HG02852 (cell line): ENCODE measurements around the gene THRA.

Experiments used
- ATAC-seq: cut with Tn5 transposase; IDR thresholded peaks from one replicate; pipeline ENCODE4 v1.9.1; 2021; ENCODE audit warnings: mild to moderate bottlenecking, moderate library complexity; ENCODE audit not compliant: unreplicated experiment

THRA gene

DNA sequence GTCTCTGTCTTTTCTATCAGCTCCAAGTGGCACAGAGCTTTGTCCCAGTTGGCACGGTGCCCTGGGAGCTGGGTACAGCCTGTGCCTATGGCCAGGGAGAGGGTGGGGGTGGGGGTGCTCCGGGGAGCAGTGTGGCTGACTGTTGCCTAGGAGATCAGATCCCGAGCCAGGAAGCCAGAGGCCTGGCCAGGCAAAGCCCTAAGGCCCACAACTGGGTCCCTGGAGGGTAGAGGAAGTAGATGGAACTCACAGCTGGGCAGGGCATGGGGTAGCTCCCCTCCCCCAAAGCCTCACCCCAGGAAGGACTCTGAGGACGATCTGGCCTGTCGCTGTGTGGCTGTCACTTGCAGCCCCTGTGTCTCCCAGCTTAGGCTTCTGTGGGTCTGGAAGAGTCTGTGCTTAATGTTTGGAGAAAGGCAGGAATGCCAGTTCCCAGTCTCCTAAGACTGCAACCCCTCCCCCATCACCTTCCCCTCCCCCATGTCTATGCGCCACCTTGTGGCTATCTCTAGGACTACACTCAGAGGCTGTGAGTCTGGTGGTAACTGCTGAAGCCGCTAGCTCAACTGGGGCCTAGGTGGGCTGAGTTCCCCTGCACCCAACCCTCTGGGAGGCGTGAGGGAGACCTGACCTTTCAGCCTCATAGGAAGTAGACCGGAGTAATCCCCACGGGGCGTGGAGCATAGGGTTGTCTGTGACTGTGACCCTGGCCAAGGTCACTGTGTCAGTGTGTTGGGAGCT is 12.6 kb downstream of the THRA start:
- ATAC-seq = no peak

DNA sequence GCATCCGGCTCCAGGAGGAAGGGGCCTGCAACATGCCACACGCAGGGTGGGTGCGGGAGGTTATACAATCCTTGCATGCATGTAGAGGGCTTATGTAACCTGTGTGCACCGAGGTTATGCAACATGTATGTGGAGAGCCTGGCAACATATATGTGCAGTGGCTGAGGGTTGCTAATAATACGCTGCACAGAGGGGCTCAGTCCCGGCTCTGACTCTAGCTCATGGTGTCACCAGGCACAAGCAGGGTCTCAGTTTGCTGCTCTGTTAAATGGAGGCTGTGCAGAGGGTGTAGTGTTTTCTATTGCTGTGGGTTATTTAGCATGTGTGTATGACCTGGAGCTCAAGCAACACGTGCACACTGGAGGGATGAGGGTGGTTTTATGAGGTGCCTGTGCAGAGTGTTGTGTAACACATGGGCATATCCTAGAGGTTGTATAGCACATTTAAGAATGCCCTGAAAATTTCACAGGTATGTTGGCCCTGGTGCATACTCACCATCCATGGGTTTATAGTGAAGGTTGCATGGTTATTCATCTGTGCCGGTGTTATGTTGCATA is 13.3 kb downstream of the THRA start:
- ATAC-seq = no peak

DNA sequence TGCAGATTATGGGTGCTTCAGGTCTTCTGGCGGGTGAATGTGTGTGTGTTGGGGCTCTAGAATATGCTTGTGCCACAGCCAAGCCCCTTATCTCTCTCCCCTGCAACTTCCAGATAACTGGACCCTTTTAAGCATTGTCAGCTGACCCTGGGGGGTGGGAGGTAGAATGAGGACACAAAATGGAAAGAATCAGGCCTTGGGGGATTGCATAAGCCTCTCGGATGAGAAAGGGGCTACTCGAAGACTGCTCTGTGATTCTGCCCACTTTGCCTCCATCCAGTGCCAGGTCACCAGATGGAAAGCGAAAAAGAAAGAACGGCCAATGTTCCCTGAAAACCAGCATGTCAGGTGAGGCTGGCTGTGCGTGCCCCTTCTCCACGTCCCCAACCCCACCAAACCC is 13.8 kb downstream of the THRA start:
- no peak for ATAC-seq

DNA sequence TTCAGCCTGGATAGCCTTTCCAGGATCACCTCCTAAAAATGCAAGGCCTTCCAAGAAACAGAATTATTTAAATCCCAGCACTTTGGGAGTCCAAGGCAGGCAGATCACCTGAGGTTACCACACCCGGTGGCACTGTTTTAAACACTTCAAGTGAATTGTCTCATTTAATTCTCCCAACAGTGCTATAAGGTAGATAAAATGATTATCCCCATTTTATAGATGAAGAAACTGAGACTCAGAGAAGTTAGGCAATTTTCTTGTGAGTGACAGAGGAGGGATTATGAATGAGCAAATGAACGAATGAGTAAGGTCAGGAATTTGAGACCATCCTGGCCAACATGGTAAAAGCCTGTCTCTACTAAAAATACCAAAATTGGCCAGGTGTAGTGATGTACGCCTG is 16.8 kb downstream of the THRA start:
- ATAC-seq = no peak

DNA sequence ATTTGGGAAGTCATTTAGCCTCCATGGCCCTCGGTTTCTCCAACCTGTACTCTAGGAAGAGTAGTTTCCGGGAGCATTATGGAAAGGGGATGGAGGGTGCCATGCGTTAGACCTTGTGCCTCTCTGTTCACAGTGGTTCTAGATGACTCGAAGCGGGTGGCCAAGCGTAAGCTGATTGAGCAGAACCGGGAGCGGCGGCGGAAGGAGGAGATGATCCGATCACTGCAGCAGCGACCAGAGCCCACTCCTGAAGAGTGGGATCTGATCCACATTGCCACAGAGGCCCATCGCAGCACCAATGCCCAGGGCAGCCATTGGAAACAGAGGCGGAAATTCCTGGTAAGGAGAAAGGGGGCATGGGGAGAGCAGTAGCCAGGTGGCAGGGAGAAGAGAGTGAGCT is 21.7 kb downstream of the THRA start:
- ATAC-seq = no peak

DNA sequence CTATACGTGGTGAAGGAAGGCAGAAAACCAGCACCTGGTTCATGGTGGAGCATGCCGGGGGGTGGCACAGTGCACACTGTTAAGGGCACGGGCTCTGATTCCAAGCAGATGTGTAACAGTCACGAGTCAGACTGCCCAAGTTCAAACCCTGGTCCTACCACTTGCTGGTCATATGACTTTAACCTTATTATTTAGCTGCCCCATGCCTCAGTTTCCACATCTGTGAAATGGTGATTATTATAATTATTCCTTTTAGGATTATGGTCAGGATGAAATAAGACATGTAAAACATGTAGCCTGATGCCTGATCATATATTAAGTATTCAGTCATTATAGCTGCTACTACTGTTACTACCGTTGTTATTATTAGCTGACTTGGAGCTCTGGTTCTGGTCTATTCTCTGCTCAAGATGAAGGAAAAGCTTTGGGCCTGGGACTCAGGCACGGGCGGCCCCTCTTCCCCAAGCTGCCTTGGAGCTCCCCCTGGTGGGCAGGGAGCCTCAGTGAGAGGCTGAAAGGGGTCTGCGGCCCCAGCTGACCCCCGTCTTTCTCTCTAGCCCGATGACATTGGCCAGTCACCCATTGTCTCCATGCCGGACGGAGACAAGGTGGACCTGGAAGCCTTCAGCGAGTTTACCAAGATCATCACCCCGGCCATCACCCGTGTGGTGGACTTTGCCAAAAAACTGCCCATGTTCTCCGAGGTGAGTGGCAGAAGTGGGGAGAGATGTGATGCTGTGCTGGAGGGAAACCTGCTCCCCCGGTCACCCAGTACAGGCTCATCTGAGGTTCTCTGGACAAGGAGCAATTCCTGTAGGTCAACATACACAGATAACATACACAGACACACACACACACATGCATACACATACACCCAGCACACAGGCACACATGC is 23.6 kb downstream of the THRA start:
- ATAC-seq = no peak

DNA sequence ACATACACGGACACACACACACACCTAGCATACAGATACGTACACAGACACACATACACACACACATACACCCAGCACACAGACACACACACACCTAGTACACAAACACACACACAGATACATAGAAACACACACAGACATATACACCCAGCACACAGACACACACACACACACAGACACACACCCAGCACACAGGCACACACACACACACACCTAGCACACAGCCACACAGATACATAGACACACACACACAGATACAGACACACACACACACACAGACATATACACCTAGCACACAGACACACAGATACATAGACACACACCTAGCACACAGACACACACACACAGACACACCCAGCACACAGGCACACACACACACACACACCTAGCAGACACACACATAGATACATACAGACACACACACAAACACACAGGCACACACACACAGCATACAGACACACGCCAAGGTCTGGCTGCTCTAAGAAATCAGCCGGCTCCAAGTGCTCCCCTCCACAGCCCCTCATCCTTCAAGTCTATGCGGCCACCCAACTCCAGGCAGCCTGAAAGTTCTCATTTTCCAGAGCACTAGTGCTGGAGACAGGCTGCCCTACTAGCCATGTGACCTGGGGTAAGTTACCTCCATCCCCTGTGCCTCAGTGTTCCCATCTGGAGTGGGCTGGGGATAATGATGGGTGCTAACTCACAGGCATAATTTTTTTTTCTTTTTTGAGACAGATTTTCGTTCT is 24.5 kb downstream of the THRA start:
- ATAC-seq = no peak

DNA sequence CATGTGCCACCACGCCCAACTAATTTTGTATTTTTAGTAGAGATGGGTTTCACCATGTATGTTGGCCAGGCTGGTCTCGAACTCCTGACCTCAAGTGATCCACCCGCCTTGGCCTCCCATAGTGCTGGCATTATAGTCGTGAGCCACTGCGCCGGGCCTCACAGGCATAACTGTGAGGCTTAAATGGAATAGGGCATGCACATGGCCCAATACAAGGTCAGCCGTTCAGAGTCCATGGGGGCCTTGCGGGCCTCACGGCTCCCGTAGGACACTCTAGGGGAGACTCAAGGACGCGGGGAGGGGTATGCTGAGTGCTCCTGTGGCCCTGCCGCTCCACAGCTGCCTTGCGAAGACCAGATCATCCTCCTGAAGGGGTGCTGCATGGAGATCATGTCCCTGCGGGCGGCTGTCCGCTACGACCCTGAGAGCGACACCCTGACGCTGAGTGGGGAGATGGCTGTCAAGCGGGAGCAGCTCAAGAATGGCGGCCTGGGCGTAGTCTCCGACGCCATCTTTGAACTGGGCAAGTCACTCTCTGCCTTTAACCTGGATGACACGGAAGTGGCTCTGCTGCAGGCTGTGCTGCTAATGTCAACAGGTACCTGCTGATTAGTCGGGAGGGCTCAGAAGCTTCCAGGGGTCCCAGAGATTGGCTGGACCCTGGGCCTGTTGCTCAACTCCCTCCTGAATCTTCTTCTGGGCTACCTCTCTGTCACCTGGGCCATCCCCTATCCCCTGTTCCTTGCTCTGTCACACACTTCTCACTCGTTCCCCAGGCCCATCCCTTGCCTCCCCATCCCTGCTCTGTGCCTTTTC is 25.3 kb downstream of the THRA start:
- ATAC-seq = no peak

DNA sequence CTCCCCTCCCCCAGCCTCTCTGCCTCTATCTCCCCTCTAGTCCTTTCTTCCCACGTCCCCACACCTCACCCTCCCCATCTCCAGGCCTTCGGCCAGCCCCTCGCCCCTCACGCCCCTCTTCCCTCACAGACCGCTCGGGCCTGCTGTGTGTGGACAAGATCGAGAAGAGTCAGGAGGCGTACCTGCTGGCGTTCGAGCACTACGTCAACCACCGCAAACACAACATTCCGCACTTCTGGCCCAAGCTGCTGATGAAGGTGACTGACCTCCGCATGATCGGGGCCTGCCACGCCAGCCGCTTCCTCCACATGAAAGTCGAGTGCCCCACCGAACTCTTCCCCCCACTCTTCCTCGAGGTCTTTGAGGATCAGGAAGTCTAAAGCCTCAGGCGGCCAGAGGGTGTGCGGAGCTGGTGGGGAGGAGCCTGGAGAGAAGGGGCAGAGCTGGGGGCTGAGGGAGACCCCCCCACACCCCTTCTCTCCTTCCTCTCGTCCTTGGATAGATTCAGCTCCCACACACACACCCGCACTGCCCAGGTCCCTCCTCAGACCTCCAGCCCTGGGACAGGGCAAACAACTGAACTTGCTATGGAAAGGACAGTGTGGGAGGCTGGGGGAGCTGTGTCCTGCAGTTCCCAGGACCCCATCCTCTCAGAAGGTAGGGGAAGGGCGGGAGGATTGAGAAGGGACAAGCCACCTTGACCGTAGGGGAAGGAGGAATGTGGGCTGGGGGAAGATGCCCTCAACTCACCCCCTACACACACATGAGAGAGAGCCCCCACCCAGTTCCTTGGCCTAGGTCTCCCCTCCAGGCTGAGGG is 26.5 kb downstream of the THRA start:
- no peak for ATAC-seq

DNA sequence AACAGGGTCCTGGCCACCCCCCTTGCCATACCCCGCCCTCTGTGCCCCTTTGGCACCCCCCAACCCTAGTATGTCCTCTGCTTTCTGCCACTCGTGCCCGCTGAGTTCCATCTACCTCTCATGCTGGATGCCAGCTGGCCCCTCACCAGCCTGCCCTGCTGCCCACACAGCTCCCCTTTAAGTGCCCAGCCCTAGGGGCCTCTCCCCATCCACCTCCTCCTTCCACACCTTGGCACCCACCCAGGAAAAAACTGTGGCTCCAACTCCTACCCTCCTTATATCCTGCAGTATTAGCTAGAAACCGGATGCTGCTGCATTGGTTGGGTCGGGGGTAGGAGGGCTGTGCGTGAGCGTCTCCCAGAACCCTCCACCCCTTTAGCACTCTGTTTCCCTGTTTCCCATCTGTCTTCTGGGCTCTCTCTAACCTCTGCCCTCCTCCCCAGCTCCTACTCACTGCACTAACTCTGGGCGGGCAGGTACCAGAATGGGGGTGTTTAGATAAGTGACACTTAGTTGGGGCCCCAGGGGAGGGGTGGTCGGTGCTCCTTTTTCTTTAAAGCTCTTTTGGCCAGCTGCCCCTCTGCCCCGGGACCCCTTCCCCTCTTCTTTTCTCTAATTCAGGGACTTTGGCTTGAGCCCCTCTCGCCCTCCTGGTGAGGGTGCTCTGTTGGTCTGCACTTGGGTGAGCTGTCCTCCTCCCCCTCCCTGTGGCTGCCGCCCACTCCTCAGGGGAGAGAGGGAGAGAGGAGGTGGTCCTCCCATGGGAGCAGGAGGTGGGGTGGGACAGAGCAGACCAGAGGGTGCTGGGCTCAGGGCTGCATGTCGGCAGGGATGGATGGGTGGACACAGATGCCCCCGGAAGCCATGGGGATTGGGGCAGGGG is 27.7 kb downstream of the THRA start:
- ATAC-seq = no peak

DNA sequence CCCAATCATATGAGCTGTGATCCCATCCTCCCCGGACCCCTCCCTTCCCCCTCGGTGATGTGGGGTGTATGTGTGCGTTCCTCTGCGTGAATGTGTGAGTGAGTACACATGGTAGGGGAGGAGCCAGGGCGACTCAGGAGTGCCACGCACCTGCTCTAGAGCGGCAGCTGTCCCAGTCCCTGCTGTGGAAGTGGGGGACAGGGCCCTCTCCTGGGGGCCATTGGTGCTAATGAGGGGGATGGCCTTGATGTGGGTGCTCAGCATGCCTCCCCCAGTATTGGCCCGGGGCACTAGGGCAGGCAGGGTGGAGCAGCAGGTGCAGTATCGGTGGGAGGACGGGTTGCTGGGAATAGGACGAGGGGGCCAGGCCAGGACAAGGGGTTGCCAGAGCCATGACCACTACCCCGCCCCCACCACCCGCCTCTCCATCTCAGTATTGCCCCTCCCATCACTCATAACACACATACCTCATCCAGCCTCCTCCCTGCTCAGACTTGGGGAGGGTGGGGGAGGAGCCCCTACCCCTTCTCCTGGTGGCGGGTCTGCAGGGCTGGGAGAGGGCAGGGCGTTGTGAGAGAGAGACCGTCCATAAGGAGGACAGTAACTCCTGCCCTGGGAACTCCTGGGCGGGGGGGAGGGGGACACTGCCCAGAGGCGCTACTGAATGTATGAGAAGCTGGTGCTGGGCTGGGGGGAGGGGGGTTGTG is 29.1 kb downstream of the THRA start:
- ATAC-seq = no peak

DNA sequence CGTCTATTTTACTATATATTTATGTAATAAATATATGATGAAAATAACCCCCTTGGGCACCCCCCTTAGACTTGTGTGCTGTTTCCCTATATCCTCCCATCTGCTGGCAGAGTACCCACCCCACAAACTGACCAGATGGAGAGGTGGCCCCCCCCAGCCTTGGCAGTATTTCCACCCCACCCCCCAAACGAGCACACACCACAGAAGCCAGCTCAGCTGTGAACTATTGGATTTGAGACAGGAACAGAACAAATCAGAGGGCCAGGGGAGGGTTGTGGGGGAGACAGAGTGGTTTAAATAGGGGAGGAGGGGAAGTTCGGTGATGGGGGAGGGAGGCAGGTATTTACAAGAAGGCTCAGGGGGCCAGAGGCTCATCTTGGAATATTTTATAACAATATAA is 29.8 kb downstream of the THRA start:
- no peak for ATAC-seq

DNA sequence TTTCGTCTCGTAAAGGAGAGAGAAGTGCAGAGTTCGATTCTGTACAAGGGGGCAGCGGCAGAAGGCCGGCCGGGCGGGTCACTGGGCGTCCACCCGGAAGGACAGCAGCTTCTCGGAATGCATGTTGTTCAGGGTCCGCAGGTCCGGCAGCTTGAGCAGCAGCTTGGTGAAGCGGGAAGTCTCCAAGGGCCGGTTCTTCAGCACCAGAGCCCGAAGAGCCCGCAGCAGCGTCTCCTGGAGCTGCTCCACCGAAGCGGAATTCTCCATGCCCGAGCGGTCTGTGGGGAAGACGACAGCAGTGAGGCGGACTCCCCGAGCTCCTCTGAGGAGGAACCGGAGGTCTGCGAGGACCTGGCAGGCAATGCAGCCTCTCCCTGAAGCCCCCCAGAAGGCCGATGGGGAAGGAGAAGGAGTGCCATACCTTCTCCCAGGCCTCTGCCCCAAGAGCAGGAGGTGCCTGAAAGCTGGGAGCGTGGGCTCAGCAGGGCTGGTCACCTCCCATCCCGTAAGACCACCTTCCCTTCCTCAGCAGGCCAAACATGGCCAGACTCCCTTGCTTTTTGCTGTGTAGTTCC is 30.3 kb downstream of the THRA start:
- no peak for ATAC-seq

DNA sequence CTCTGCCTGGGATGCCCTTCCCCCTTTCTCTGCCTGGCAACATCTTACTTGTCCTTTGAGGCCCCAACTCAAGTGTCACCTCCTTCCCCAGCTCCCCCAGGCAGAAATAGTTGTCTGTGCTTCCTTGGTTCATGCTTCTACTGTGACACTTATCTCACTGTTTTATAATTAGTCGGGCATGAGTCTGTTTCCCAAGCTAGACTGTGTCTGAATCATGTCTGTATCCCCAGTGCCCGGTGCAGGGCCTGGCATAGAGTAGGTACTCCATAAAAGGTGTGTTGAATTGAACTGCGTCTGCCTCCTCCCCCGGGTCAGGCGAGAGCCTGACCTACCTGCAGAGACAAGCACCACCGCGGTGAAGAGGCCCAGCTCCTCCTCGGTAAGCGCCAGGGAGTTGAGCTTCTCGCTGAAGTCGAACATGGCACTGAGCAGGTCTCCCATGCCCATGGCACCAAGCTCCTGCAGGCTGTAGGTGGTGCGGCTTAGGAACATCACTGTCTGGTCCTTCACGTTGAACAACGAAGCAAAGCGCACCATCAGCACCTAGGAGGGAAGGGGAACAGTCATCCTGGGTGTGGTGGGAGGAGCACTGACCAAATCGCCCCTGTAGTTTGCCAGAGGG is 30.9 kb downstream of the THRA start:
- no peak for ATAC-seq

DNA sequence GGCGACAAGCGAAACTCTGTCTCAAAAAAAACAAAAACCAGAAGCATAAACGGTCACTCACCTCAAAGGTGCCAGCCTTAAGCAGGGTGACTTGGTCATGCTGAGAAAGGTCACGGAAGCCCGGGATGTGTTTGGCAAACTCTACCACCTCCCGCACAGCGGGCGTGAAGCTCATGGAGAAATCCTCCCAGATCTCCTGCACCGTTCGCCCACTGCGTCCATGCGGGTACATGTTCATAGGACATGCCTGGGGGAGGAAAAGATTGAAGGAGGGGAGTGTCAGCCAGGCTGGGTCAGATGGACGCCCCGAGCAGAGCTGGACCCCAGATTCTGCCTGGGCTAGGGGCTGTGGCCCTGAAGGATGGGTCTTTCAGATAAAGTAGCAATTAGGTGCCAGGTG is 32.1 kb downstream of the THRA start:
- ATAC-seq = no peak

DNA sequence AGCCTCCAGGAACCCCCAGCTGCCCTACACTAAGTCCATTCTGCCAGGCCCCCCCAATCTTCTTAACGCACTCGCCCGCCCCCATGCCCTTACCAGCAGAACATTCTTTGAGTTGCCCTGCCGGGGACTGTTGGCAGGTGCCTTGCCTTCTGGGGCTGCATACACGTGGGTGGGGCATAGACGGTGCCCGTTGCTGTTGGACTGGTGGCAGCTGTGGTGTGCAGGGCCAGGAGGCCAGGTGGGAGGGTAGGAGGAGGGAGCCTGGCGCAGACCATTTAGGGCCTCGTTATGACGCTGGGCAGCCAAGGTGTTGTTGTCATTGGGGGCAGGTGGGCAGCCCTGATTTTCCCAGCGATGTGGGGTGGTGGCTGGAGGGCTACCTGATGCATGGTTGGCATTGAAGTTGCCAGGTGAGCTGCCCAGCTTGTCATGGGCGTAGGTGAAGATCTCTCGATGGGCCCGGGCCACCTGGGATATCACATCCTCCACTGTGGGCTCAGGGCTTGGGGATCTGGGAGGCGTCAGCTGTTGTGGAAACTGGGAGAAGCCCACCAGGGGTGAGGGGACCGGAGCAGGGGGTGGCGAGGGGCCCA is 32.7 kb downstream of the THRA start:
- ATAC-seq = no peak
